ENCODE results near the gene DNHD1. TPM values are rescaled to one million over a fixed set of nuclear protein-coding genes. Genes with fewer than 3 reads are reported as not detected.

The DNHD1 gene
- total and polyA plus RNA-seq, 9 of the 15 experiments (the other 6 are each of a cell fraction or from before 2014, with no cell fraction given): 0.82 to 9.7 (median 3.8) TPM

GRCh38 chr11:6563667-6564066 is 66.6 kb downstream of the DNHD1 start (continued):
- 0 out of 2 replicates have a peak, but pooled peaks have one; percentile 10 for TF ChIP-seq ZNF274 (IDR thresholded peaks at IDR 0.05; ENCODE audit: borderline replicate concordance, low read depth, low read length)
- no peak for TF ChIP-seq CHAMP1 (IDR thresholded peaks at IDR 0.05)
- TF ChIP-seq RBM39 (optimal IDR thresholded peaks at IDR 0.05; ENCODE audit: low read depth, low read length): no peak
- TF ChIP-seq ZNF324 (CRISPR knock-in tag; IDR thresholded peaks at IDR 0.05): no peak
- TF ChIP-seq ILK (tag; IDR thresholded peaks at IDR 0.05; ENCODE audit: borderline replicate concordance, low read depth): no peak
- TF ChIP-seq MYBL2 (IDR thresholded peaks at IDR 0.05; ENCODE audit: low read depth): no peak
- TF ChIP-seq MYBL2 (CRISPR knock-in tag; IDR thresholded peaks at IDR 0.05; ENCODE audit: borderline replicate concordance): no peak
- no peak for TF ChIP-seq FOXA3 (CRISPR knock-in tag; conservative IDR thresholded peaks at IDR 0.05 in 1 of 2, IDR thresholded peaks at IDR 0.05 in 1 of 2)
- TF ChIP-seq, protein P1, sequence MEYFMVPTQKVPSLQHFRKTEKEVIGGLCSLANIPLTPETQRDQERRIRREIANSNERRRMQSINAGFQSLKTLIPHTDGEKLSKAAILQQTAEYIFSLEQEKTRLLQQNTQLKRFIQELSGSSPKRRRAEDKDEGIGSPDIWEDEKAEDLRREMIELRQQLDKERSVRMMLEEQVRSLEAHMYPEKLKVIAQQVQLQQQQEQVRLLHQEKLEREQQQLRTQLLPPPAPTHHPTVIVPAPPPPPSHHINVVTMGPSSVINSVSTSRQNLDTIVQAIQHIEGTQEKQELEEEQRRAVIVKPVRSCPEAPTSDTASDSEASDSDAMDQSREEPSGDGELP (CRISPR knock-in tag; IDR thresholded peaks at IDR 0.05; ENCODE audit: borderline replicate concordance): peak; percentile 83; the same call in 1 of the 2 replicates
- TF ChIP-seq RFX5 (IDR thresholded peaks at IDR 0.05; ENCODE audit: low read depth, low read length): no peak
- no peak for TF ChIP-seq ATF2 (CRISPR knock-in tag; IDR thresholded peaks at IDR 0.05)
- peak; percentile 16 for TF ChIP-seq CCNT2 (IDR thresholded peaks at IDR 0.05; ENCODE audit: borderline replicate concordance, extremely low read depth, insufficient read length, low read depth, low read length)
- TF ChIP-seq FUS (optimal IDR thresholded peaks at IDR 0.05; ENCODE audit: low read depth, low read length): no peak
- TF ChIP-seq NCOA1 (IDR thresholded peaks at IDR 0.05; ENCODE audit: low read depth): no peak
- TF ChIP-seq BMI1 (IDR thresholded peaks at IDR 0.05; ENCODE audit: low read length): no peak
